ENCODE measurements around the gene DISP1.

The DISP1 gene

DNA sequence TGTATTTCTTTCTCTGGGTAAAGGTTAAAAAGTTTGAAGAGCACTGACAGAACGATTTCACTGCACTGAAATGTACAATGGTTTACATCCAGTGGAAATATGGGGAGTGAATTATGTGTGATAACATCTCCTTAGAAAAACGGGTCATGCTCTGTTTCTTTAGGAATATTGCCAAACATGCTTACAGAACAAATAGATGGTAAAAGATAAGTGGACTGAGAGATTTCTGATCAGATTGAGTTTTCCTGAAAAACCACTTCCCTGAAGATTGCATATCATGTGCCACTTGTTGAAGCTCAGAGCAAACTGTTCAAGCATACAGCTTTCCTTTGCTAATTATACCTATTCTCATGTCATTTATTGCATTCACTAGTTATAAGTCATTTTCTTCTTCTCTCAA is 29.9 kb upstream of the DISP1 start:
- H3K27ac ChIP-seq (ENCODE audit: low read depth, low read length), result no peak overlapping the region
- H3K9me3 ChIP-seq (ENCODE audit: low read length), result no peaks in the 10 kb centered on the region
- H3K4me1 ChIP-seq (ENCODE audit: insufficient read depth, low read length), result peaks cover 6% of the 10 kb centered on the region
- no peak overlapping the region for H3K9ac ChIP-seq (ENCODE audit: low read length)
- no peak overlapping the region for H3K4me3 ChIP-seq (ENCODE audit: low read depth in 1 of 2, low read length in 2 of 2)
- no peaks in the 10 kb centered on the region for H3K27me3 ChIP-seq (ENCODE audit: control insufficient read depth in 1 of 2, insufficient read depth in 2 of 2, low read length in 2 of 2)
- H3K36me3 ChIP-seq (ENCODE audit: insufficient read depth, low read length), result no peaks in the 10 kb centered on the region

DNA sequence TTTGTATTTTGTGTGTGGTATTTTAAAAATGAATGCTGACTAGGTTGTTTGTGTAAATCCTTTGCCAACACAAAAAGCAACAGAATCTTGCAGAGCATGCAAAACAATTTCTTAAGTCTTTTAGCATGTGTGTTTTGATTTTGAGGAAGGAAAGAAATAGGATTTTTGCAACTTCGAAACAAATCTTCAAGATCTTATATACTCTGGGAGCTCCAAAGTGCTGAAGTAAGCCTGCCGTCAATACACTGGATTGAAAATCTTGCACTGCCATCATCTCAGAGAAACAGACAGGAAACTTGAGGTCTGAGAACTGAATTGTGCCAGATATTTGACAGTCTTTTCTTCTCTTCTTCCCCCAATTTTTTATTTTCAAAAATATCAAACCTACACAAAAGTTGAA is 29.3 kb upstream of the DISP1 start:
- no peaks in the 10 kb centered on the region for H3K9me3 ChIP-seq (ENCODE audit: low read length)

DNA sequence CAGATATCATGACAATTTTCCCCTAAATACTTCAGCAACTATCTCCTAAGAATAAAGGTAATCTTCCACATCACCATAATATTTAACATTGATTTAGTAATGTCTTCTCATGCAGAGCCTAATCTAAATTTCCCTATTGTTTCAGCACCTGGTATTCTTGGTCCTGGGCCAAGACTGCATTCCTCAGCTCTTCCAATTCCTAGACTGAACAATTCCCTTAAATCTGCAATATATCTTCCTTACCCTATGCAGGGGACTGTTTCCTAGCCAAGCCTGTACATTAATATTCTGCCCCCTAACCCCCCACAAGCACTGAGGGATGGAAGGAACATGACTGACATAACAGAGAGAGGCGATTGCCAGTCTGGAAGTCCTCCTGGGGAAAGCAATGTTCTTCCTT is 28.7 kb upstream of the DISP1 start:
- Histone ChIP-seq H3K4me1 (ENCODE audit: insufficient read depth, low read length) (peaks cover 6% of the 10 kb centered on the region), H3K27me3 (ENCODE audit: control insufficient read depth in 1 of 2, insufficient read depth in 2 of 2, low read length in 2 of 2) (no peaks in the 10 kb centered on the region), H3K4me3 (ENCODE audit: low read depth in 1 of 2, low read length in 2 of 2) (no peak overlapping the region), H3K36me3 (ENCODE audit: insufficient read depth, low read length) (no peaks in the 10 kb centered on the region), H3K27ac (ENCODE audit: low read depth, low read length) (no peak overlapping the region), H3K9me3 (ENCODE audit: low read length) (no peaks in the 10 kb centered on the region), H3K9ac (ENCODE audit: low read length) (no peak overlapping the region)

More for the DNA sequence above, 29.3 kb upstream of the DISP1 start:
- no peak overlapping the region for H3K4me3 ChIP-seq (ENCODE audit: low read depth in 1 of 2, low read length in 2 of 2)
- no peaks in the 10 kb centered on the region for H3K27me3 ChIP-seq (ENCODE audit: control insufficient read depth in 1 of 2, insufficient read depth in 2 of 2, low read length in 2 of 2)
- H3K36me3 ChIP-seq (ENCODE audit: insufficient read depth, low read length), result no peaks in the 10 kb centered on the region
- no peak overlapping the region for H3K27ac ChIP-seq (ENCODE audit: low read depth, low read length)
- peaks cover 6% of the 10 kb centered on the region for H3K4me1 ChIP-seq (ENCODE audit: insufficient read depth, low read length)
- no peak overlapping the region for H3K9ac ChIP-seq (ENCODE audit: low read length)

DNA sequence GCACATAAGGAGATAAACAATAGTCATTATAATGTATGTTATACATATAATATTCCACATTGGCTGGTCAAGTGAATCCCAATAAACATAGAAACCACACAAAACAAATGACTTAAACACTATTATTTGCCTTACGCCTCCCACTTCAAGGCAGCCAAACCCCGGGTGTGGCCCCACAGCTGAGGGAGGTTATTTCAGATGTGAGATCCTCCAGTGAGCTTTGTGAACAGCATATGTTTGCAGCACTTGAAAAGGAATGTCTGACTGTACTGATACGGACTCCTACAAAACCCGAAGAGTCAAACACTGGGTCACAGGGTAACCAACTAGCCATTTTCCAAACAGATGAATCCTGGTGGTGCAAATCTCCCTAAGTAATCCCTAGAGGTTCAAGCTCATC is 27.1 kb upstream of the DISP1 start:
- Histone ChIP-seq H3K9ac (ENCODE audit: low read length) (no peak overlapping the region), H3K4me3 (ENCODE audit: low read depth in 1 of 2, low read length in 2 of 2) (no peak overlapping the region), H3K36me3 (ENCODE audit: insufficient read depth, low read length) (no peaks in the 10 kb centered on the region), H3K4me1 (ENCODE audit: insufficient read depth, low read length) (peaks cover 12% of the 10 kb centered on the region), H3K27ac (ENCODE audit: low read depth, low read length) (no peak overlapping the region), H3K27me3 (ENCODE audit: control insufficient read depth in 1 of 2, insufficient read depth in 2 of 2, low read length in 2 of 2) (no peaks in the 10 kb centered on the region), H3K9me3 (ENCODE audit: low read length) (no peaks in the 10 kb centered on the region)

DNA sequence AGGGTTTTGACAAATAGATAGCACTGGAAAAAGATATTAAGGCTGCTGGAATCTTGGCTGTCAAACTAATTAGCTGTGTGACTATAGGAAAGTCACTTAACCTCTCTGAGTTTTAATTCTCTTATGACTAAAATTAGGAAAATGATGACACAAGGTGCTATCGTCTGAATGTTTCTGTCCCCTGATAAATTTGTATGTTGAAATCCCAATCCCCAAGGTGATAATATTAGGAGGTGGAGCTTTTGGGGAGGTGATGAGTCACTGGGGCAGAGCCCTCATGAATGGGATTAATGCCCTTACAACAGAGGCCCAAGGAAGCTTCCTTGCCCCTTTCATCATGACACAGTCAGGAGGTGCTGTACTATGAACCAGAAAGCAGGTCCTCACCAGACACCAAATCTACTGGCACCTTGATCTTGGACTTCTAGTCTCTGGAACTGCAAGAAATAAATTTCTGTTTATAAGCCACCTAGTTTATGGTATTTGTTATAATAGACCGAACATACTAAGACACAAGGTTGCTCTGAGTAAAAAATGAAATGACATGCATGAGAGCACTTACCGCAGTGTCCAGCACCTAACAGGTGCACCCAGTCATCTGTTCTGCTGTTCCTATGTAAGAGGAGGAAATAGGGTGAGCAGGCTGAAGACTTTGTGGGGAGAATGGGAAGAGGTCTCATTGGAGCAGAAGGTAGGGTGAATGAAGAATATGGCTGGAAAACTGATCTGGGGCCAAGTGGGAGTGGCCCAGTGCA is 26.3 kb upstream of the DISP1 start:
- Histone ChIP-seq H3K9ac (ENCODE audit: low read length) (no peak overlapping the region), H3K27ac (ENCODE audit: low read depth, low read length) (no peak overlapping the region), H3K4me3 (ENCODE audit: low read depth in 1 of 2, low read length in 2 of 2) (no peak overlapping the region), H3K36me3 (ENCODE audit: insufficient read depth, low read length) (no peaks in the 10 kb centered on the region), H3K27me3 (ENCODE audit: control insufficient read depth in 1 of 2, insufficient read depth in 2 of 2, low read length in 2 of 2) (no peaks in the 10 kb centered on the region), H3K4me1 (ENCODE audit: insufficient read depth, low read length) (peaks cover 20% of the 10 kb centered on the region), H3K9me3 (ENCODE audit: low read length) (no peaks in the 10 kb centered on the region)

DNA sequence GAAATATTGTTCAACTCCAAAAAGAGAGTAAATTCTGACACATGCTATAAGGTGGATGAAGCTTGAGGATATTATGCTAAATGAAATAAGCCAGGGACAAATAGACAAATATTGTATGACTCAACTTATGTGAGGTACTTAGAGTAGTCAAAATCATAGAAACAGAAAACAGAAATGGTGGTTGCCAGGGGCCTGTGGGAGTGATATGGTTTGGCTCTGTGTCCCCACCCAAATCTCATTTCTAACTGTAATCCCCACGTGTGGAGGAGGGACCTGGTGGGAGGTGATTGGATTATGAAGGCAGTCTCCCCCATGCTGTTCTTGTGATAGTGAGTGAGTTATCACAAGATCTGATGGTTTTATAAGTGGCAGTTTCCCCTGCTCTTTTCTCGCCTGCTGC is 24.7 kb upstream of the DISP1 start:
- Histone ChIP-seq H3K9ac (ENCODE audit: low read length) (no peak overlapping the region), H3K27ac (ENCODE audit: low read depth, low read length) (no peak overlapping the region), H3K36me3 (ENCODE audit: insufficient read depth, low read length) (no peaks in the 10 kb centered on the region), H3K4me3 (ENCODE audit: low read depth in 1 of 2, low read length in 2 of 2) (no peak overlapping the region), H3K9me3 (ENCODE audit: low read length) (no peaks in the 10 kb centered on the region), H3K4me1 (ENCODE audit: insufficient read depth, low read length) (peaks cover 26% of the 10 kb centered on the region), H3K27me3 (ENCODE audit: control insufficient read depth in 1 of 2, insufficient read depth in 2 of 2, low read length in 2 of 2) (no peaks in the 10 kb centered on the region)

DNA sequence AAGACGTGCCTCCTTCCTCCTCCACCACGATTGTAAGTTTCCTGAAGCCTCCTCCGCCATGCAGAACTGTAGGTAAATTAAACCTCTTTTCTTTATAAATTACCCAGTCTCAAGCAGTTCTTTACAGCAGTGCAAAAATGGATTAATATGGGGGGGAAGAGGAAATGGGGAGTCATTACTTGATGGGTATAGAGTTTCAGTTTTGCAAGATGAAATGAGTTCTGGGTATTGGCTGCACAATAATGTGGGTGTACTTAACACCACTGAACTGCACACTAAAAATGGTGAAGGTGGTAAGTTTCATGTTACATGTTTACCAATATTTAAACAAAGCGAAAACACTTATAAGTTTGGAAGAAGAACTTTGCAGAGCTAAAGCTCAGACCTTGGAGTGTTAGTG is 24.3 kb upstream of the DISP1 start:
- Histone ChIP-seq H3K9ac (ENCODE audit: low read length) (no peak overlapping the region), H3K36me3 (ENCODE audit: insufficient read depth, low read length) (no peaks in the 10 kb centered on the region), H3K4me1 (ENCODE audit: insufficient read depth, low read length) (peaks cover 26% of the 10 kb centered on the region), H3K27ac (ENCODE audit: low read depth, low read length) (peak overlapping the region; percentile 16), H3K4me3 (ENCODE audit: low read depth in 1 of 2, low read length in 2 of 2) (no peak overlapping the region), H3K9me3 (ENCODE audit: low read length) (no peaks in the 10 kb centered on the region), H3K27me3 (ENCODE audit: control insufficient read depth in 1 of 2, insufficient read depth in 2 of 2, low read length in 2 of 2) (no peaks in the 10 kb centered on the region)

DNA sequence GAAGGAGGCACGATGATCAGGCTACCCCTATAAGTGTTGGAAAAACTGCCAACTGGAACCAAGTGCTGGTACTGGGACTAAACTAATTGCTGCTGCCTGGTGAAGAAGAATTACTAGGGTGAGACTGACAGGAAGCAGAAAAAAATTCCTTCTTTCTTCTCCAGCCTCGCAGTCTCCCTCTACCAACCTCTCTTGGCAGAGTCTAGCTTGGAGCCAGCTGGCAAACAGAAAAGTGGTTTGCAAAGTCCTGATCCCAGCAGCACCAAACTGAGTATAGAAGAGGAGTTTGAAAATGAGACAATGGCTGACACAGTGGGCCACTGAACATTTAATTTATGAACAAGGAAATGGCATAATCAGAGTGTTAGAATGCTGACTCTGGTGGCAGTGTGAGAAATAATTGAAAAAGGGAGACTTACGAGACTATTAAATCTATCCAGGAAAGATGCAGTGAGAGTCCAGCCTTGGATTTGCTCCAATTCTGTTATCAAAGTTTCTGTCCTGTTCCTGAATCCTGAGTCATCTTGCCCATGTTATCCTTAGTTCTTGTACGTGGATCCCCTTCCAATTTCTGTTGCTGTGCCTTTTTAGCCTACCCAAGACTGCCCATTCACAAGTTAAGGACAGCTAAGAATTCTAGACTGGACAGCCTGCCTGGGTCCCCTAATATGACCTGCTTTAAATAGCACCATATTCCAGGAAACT is 23.7 kb upstream of the DISP1 start:
- Histone ChIP-seq H3K9ac (ENCODE audit: low read length) (no peak overlapping the region), H3K36me3 (ENCODE audit: insufficient read depth, low read length) (no peaks in the 10 kb centered on the region), H3K4me1 (ENCODE audit: insufficient read depth, low read length) (peaks cover 25% of the 10 kb centered on the region), H3K9me3 (ENCODE audit: low read length) (no peaks in the 10 kb centered on the region), H3K4me3 (ENCODE audit: low read depth in 1 of 2, low read length in 2 of 2) (no peak overlapping the region), H3K27ac (ENCODE audit: low read depth, low read length) (peak overlapping the region; percentile 16), H3K27me3 (ENCODE audit: control insufficient read depth in 1 of 2, insufficient read depth in 2 of 2, low read length in 2 of 2) (no peaks in the 10 kb centered on the region)

DNA sequence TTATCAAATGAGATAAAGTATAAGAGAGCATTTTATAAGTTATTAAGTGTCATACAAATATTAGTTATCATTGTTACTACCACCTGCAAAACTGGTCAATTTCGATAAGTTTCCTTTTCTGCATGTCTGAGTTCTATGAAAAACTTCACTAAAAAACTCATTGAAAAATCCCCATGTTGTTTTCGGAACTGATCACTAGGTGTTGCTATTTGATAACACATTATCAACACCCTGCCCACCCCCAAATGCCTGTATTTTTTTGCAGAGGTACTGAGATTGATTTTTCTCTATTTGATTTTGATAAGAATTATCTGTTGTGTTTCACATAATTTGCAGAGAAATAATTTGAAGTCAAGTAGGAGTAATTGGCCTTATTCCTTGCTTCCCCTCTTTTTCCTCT is 22.1 kb upstream of the DISP1 start:
- Histone ChIP-seq H3K9me3 (ENCODE audit: low read length) (no peaks in the 10 kb centered on the region), H3K4me1 (ENCODE audit: insufficient read depth, low read length) (peaks cover 20% of the 10 kb centered on the region), H3K9ac (ENCODE audit: low read length) (no peak overlapping the region), H3K27me3 (ENCODE audit: control insufficient read depth in 1 of 2, insufficient read depth in 2 of 2, low read length in 2 of 2) (no peaks in the 10 kb centered on the region), H3K27ac (ENCODE audit: low read depth, low read length) (no peak overlapping the region), H3K36me3 (ENCODE audit: insufficient read depth, low read length) (no peaks in the 10 kb centered on the region), H3K4me3 (ENCODE audit: low read depth in 1 of 2, low read length in 2 of 2) (no peak overlapping the region)

DNA sequence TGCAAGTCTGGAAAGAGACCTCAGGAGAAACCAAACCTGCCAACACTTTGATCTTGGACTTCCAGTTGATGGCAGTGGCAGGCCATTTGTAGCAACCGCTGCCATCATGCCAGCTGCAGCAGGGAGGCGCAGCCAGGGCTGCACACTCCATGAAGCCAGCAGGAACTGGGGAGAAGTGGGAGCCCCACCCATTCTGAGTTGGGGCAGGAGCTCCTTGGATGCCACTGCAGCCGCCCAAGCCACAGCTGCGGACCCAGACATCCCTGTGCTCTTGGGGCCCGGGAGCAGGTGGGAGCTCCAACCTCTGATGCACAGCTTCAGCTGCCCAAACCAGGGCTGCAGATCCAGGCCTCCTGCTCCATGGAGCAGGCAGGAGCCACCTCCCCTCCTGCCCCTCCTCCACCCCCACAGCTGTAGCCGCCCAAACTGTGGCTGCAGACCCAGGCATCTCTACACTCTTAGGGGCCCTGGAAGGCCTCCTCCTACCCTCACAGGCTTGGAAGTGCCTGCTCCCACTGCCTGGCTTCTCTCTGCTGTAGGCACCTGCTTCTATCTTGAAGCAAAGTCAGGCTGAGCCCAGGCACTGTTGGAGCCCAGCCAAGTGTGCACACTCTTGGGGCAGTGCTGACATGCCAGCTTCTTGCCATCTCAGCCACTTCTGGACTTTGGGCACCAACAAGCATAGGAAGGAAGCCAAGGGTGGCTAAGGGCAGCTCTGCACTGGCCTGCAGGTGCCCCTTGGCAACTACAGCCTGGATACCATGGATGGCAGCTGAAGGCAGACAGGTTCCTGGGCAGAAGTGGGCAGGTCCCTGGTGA is 20.0 kb upstream of the DISP1 start:
- H3K36me3 ChIP-seq (ENCODE audit: insufficient read depth, low read length), result no peaks in the 10 kb centered on the region
- H3K27me3 ChIP-seq (ENCODE audit: control insufficient read depth in 1 of 2, insufficient read depth in 2 of 2, low read length in 2 of 2), result no peaks in the 10 kb centered on the region
- peaks cover 20% of the 10 kb centered on the region for H3K4me1 ChIP-seq (ENCODE audit: insufficient read depth, low read length)
- H3K4me3 ChIP-seq (ENCODE audit: low read depth in 1 of 2, low read length in 2 of 2), result no peak overlapping the region
- H3K27ac ChIP-seq (ENCODE audit: low read depth, low read length), result no peak overlapping the region
- no peaks in the 10 kb centered on the region for H3K9me3 ChIP-seq (ENCODE audit: low read length)
- no peak overlapping the region for H3K9ac ChIP-seq (ENCODE audit: low read length)

DNA sequence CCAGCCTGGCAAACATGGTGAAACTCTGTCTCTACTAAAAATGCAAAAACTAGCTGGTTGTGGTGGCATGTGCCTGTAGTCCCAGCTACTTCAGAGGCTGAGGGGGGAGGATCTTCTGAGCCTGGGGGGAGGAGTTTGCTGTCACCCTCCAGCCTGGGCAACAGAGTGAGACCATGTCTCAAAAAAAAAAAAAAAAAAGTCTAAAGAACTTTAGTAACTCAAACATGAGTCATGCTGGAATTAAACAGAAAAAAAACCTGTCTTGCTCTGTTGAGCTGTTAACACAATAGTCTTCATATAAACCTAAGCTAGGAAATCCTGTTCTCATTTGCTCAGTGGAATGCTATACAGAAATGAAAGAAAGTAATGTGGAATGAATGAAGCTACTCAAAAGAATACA is 16.7 kb upstream of the DISP1 start:
- H3K27ac ChIP-seq (ENCODE audit: low read depth, low read length), result peak overlapping the region; percentile 43
- no peaks in the 10 kb centered on the region for H3K27me3 ChIP-seq (ENCODE audit: control insufficient read depth in 1 of 2, insufficient read depth in 2 of 2, low read length in 2 of 2)
- H3K9me3 ChIP-seq (ENCODE audit: low read length), result no peaks in the 10 kb centered on the region
- peaks cover 10% of the 10 kb centered on the region for H3K4me1 ChIP-seq (ENCODE audit: insufficient read depth, low read length)
- no peak overlapping the region for H3K9ac ChIP-seq (ENCODE audit: low read length)
- no peaks in the 10 kb centered on the region for H3K36me3 ChIP-seq (ENCODE audit: insufficient read depth, low read length)
- no peak overlapping the region for H3K4me3 ChIP-seq (ENCODE audit: low read depth in 1 of 2, low read length in 2 of 2)

Measured in muscle layer of colon (tissue), 2 donors.